Cerebellar nuclear complex (tissue), 1 donor: Measurements from ENCODE around the gene FUNDC1.

Experiments used
- DNase-seq, 2 experiments: peaks; one replicate each; lab custom pipeline; 2025; lab: John Stamatoyannopoulos, UW

The FUNDC1 gene

DNA sequence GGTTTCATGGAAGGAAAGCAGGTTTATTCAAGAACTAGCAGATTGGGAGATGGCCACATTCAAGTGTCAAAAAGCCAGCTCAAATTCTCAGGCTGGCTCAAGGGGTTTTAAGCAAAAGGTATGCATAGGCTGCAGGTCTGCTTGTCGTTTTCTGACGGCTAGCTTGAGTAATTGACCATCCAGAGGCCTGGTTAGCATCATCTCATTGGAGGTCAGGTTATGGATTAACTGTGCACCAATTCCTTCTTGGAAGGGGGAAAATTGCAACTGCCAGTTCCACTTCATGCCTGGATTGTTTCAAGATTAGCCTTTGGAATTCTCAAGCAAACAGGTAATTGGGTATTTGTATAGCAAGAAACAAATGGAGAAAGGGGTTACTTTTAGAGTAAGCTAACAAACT lies 62.1 kb downstream of the FUNDC1 start:
- DNase-seq, result no peak

DNA sequence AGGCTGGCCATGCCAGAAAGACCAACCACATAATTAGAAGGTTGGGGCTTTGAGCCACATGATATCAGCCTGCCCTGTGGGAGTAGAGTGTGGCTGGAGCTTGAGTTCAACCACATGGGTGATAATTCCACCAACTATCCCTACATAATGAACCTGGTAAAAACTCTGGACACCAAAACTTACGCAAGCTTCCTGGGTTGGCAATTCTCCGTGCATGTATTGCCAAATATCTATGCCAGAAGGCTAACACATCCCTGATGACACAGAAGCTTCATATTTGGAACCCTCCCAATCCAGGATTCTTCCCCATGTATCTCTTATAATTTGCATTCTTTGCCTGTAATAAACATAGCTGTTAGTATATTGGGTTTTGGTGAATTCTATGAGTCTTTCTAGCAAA lies 68.2 kb downstream of the FUNDC1 start:
- no peak for DNase-seq
